SK-N-SH (cell line): Measurements from ENCODE around the gene SNED1. TPM values are rescaled to one million over a fixed set of nuclear protein-coding genes. Genes with fewer than 3 reads are reported as not detected.

Source experiments
- CTCF ChIA-PET: fragments of 300-600, 350-600 bp; formaldehyde crosslinking; extraction: SDS; loops from one replicate; lab custom pipeline; 2021; lab: Yijun Ruan, JAX
- POLR2A ChIA-PET: fragments of 350-600 bp; sonication (Branson Sonifier 250); formaldehyde crosslinking; extraction: SDS; loops from one replicate; lab custom pipeline; 2020; ENCODE audit warnings: antibody characterized with exemption, inconsistent platforms; lab: Yijun Ruan, JAX
- DNase-seq: peaks from one replicate; pipeline ENCODE4 v3.0.0; 2012
- H2AFZ ChIP-seq: fragments of 200-600 bp; sonication (generic); 2 replicates; pipeline ENCODE4 v1.8.1; 2016; ENCODE audit warnings: antibody characterized with exemption, mild to moderate bottlenecking, low read depth
- H3F3A ChIP-seq: fragments of 200-600 bp; sonication (generic); replicated peaks from 2 replicates; pipeline ENCODE3; 2016; ENCODE audit warnings: antibody characterized with exemption, mild to moderate bottlenecking; ENCODE audit not compliant: insufficient read depth
- H3K27ac ChIP-seq, 2 experiments: fragments of 200-500 bp in 1 of 2; fragments of 200-600 bp in 1 of 2; sonication (Bioruptor generic) in 1 of 2; sonication (generic), shearing (Covaris generic) in 1 of 2; 2 replicates each; pipeline versions ENCODE4 v1.5.1 to v1.6.1; 2014 to 2016; ENCODE audit warnings: low read depth in 2 of 2, inconsistent platforms in 1 of 2, low read length in 1 of 2, mild to moderate bottlenecking in 1 of 2, mixed read lengths in 1 of 2
- H3K27me3 ChIP-seq: fragments of 200-600 bp; sonication (generic), shearing (Covaris generic); 2 replicates; pipeline ENCODE4 v1.6.1; 2016; ENCODE audit warnings: mixed run types; ENCODE audit not compliant: insufficient read depth
- H3K36me3 ChIP-seq, 2 experiments: fragments of 200-500 bp in 1 of 2; fragments of 200-600 bp in 1 of 2; sonication (Bioruptor generic) in 1 of 2; sonication (generic) in 1 of 2; replicated peaks in 1 of 2; 2 replicates each; pipeline versions ENCODE3 to v1.5.1; 2014 to 2016; ENCODE audit warnings: low read length in 1 of 2, mild to moderate bottlenecking in 1 of 2; ENCODE audit not compliant: insufficient read depth in 2 of 2, control insufficient read depth in 1 of 2
- H3K4me1 ChIP-seq, 2 experiments: fragments of 200-500 bp in 1 of 2; fragments of 200-600 bp in 1 of 2; sonication (Bioruptor generic) in 1 of 2; sonication (generic), shearing (Covaris generic) in 1 of 2; 2 replicates each; pipeline versions ENCODE4 v1.5.1 to v1.6.1; 2014 to 2016; ENCODE audit warnings: low read depth in 1 of 2, low read length in 1 of 2, mixed run types in 1 of 2; ENCODE audit not compliant: insufficient read depth in 2 of 2, control insufficient read depth in 1 of 2
- H3K4me2 ChIP-seq: fragments of 200-600 bp; sonication (generic), shearing (Covaris generic); 2 replicates; pipeline ENCODE4 v1.6.1; 2017; ENCODE audit warnings: mixed run types
- H3K4me3 ChIP-seq, 2 experiments: fragments of 200-500 bp in 1 of 2; fragments of 200-600 bp in 1 of 2; sonication (Bioruptor generic) in 1 of 2; sonication (generic), shearing (Covaris generic) in 1 of 2; 2 replicates each; pipeline versions ENCODE4 v1.5.1 to v1.8.1; 2014 to 2016; ENCODE audit warnings: low read depth in 2 of 2, inconsistent platforms in 1 of 2, low read length in 1 of 2, mild to moderate bottlenecking in 1 of 2, mixed read lengths in 1 of 2, moderate library complexity in 1 of 2
- H3K79me2 ChIP-seq: fragments of 200-600 bp; sonication (generic); 2 replicates; pipeline ENCODE4 v1.8.1; 2017; ENCODE audit warnings: mild to moderate bottlenecking; ENCODE audit not compliant: insufficient read depth
- H3K9ac ChIP-seq: fragments of 200-600 bp; sonication (generic); 2 replicates; pipeline ENCODE4 v1.6.1; 2017; ENCODE audit warnings: mixed run types
- H3K9me2 ChIP-seq: fragments of 200-600 bp; sonication (generic); 2 replicates; pipeline ENCODE4 v1.6.1; 2017; ENCODE audit warnings: mixed run types
- H3K9me3 ChIP-seq: fragments of 200-600 bp; sonication (generic); 2 replicates; pipeline ENCODE4 v1.6.1; 2017; ENCODE audit warnings: mixed run types, mild to moderate bottlenecking, moderate library complexity
- H4K20me1 ChIP-seq: fragments of 200-600 bp; sonication (generic); 2 replicates; pipeline ENCODE4 v1.6.1; 2017; ENCODE audit warnings: mild to moderate bottlenecking, mixed run types; ENCODE audit not compliant: insufficient read depth
- CHD2 ChIP-seq: fragments of 150-350 bp; IDR thresholded peaks from 2 replicates; pipeline ENCODE4 v1.6.1; 2018; ENCODE audit warnings: low read length; ENCODE audit not compliant: partially characterized antibody
- ELF1 ChIP-seq: IDR thresholded peaks from 2 replicates; pipeline ENCODE4 v1.4.0; 2012
- EZH2phosphoT487 ChIP-seq: fragments of 200-600 bp; sonication (generic); IDR thresholded peaks from 2 replicates; pipeline ENCODE4 v1.6.1; 2017; ENCODE audit warnings: low read depth, mixed run types, mild to moderate bottlenecking, antibody characterized with exemption, moderate library complexity, borderline replicate concordance
- FOSL2 ChIP-seq: IDR thresholded peaks from 2 replicates; pipeline ENCODE4 v1.4.0; 2012; ENCODE audit warnings: low read depth, mild to moderate bottlenecking, moderate library complexity, borderline replicate concordance
- FOXJ3 ChIP-seq: sonication (generic); formaldehyde crosslinking; IDR thresholded peaks from 2 replicates; pipeline ENCODE4 v1.5.1; 2020; ENCODE audit warnings: mild to moderate bottlenecking, missing genetic modification reagents
- FOXM1 ChIP-seq: IDR thresholded peaks from 2 replicates; pipeline ENCODE4 v1.4.0; 2012; ENCODE audit warnings: low read depth, mild to moderate bottlenecking
- MXI1 ChIP-seq: IDR thresholded peaks from 2 replicates; pipeline ENCODE4 v1.6.1; 2012; ENCODE audit warnings: mild to moderate bottlenecking, low read depth, low read length, improper control_type of control experiment
- NFIC ChIP-seq: IDR thresholded peaks from 2 replicates; pipeline ENCODE4 v1.4.0; 2012; ENCODE audit warnings: borderline replicate concordance
- NRF1 ChIP-seq: IDR thresholded peaks from 2 replicates; pipeline ENCODE4 v1.6.1; 2012; ENCODE audit warnings: low read depth, mild to moderate bottlenecking, low read length
- POLR2AphosphoS5 ChIP-seq: IDR thresholded peaks from 2 replicates; pipeline ENCODE4 v1.6.1; 2012; ENCODE audit warnings: low read depth, low read length
- SIN3A ChIP-seq: IDR thresholded peaks from 2 replicates; pipeline ENCODE4 v1.6.1; 2012; ENCODE audit warnings: low read depth, mild to moderate bottlenecking, low read length, moderate library complexity, borderline replicate concordance
- SMC3 ChIP-seq: IDR thresholded peaks from 2 replicates; pipeline ENCODE4 v1.6.1; 2012; ENCODE audit warnings: low read depth, low read length, improper control_type of control experiment
- TAF1 ChIP-seq: IDR thresholded peaks from 2 replicates; pipeline ENCODE4 v1.6.1; 2012; ENCODE audit warnings: low read depth, mild to moderate bottlenecking, low read length, moderate library complexity, borderline replicate concordance
- TCF12 ChIP-seq: IDR thresholded peaks from 2 replicates; pipeline ENCODE4 v1.4.0; 2012
- TEAD4 ChIP-seq: IDR thresholded peaks from 2 replicates; pipeline ENCODE4 v1.4.0; 2012; ENCODE audit warnings: mild to moderate bottlenecking, borderline replicate concordance; ENCODE audit not compliant: insufficient read depth
- YY1 ChIP-seq: IDR thresholded peaks from 2 replicates; pipeline ENCODE4 v1.4.0; 2012; ENCODE audit warnings: low read depth, mild to moderate bottlenecking
- WGBS: methylation state at CpG from one replicate; pipeline ENCODE4 v1.1.6; 2017; ENCODE audit warnings: low lambda C conversion rate; 5-methylcytosine and 5-hydroxymethylcytosine counted together
- polyA plus RNA-seq, 3 experiments: library from polyadenylated mRNA; depleted of rRNA; stranded (reverse); fragments of >200 nt; gene quantifications; 2 replicates each; pipeline ENCODE4 v1.2.3, GENCODE V29; 2012
- TF ChIP-seq, protein P1 (sequence below): IDR thresholded peaks from 2 replicates; pipeline ENCODE4 v1.4.0; 2012; ENCODE audit warnings: low read depth, borderline replicate concordance

SNED1 gene
- polyA plus RNA-seq, 1 of the 3 experiments (the other 2 are of a cell fraction): 0.03 TPM

DNA sequence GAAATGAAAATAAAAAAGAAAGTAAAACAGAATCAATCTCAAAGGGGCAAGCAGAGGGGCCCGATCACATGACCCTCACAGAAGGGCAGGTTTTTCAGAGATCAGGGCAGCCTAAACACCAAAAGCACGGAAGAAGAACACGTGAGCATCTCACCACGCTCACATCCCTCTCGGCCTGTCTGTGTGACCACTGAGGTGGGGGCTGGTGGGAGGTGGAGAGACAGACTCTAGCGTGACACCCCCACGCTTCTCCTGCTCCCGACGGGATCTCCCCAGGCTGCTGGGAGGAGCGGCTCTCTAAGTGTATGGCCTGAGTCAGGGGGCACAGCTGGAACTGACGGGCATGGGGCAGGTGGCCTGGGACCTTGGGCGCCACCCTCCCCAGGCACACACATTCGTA, 127.2 kb downstream of the SNED1 start (continued):
- TF ChIP-seq, protein P1, sequence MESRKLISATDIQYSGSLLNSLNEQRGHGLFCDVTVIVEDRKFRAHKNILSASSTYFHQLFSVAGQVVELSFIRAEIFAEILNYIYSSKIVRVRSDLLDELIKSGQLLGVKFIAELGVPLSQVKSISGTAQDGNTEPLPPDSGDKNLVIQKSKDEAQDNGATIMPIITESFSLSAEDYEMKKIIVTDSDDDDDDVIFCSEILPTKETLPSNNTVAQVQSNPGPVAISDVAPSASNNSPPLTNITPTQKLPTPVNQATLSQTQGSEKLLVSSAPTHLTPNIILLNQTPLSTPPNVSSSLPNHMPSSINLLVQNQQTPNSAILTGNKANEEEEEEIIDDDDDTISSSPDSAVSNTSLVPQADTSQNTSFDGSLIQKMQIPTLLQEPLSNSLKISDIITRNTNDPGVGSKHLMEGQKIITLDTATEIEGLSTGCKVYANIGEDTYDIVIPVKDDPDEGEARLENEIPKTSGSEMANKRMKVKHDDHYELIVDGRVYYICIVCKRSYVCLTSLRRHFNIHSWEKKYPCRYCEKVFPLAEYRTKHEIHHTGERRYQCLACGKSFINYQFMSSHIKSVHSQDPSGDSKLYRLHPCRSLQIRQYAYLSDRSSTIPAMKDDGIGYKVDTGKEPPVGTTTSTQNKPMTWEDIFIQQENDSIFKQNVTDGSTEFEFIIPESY: no peak

DNA sequence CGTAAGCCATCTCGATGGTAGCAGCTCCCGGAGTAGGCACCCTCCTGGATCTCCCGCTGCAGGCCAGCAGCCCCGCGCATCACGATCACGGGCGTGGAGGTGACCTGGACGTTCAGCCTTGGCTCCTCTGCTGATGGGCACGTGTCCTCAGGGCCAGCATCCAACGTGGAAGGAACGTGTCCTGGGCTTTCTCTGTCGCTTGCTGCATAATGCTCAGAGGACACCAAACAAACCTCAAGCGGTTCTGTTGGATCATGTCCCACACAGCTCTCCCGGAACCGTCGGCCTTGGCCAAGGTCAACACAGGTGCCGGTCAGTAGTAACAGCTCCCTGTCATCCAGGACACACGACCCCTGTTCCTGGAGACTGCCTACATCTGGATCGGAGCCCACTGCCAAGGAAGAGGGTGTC, 127.8 kb downstream of the SNED1 start:
- Histone ChIP-seq H3K4me2 (no peak overlapping the region), H3K4me3 (no peak overlapping the region), H2AFZ (no peak overlapping the region), H3K27me3 (no peaks in the 10 kb centered on the region), H3F3A (peaks cover 5% of the 10 kb centered on the region), H3K27ac (no peak overlapping the region), H3K9me3 (no peaks in the 10 kb centered on the region; the same call in 1 of the 2 replicates), H4K20me1 (no peaks in the 10 kb centered on the region), H3K9ac (no peak overlapping the region), H3K79me2 (no peaks in the 10 kb centered on the region), H3K9me2 (no peaks in the 10 kb centered on the region), H3K36me3 (peaks cover 8 to 11% of the 10 kb centered on the region in 2 experiments), H3K4me1 (no peaks in the 10 kb centered on the region)
- 94% methylated on average over 5 of the region's 21 CpGs for WGBS
- CTCF ChIA-PET: no interaction called here
- TF ChIP-seq ELF1: no peak
- no peak for TF ChIP-seq MXI1
- TF ChIP-seq FOSL2: no peak
- no peak for TF ChIP-seq FOXM1
- TF ChIP-seq TEAD4: no peak
- no peak for TF ChIP-seq SMC3
- no peak for TF ChIP-seq SIN3A
- no peak for TF ChIP-seq YY1
- no peak for TF ChIP-seq CHD2
- TF ChIP-seq POLR2AphosphoS5: no peak
- TF ChIP-seq, protein P1: no peak
- no peak for TF ChIP-seq TCF12
- TF ChIP-seq NFIC: no peak
- no peak for TF ChIP-seq EZH2phosphoT487
- no peak for TF ChIP-seq FOXJ3 (CRISPR knock-in tag)
- TF ChIP-seq TAF1: no peak
- no peak for TF ChIP-seq NRF1
- POLR2A ChIA-PET: no interaction called here
- DNase-seq: no peak
